ENCODE results near the gene LDAH.

LDAH gene

DNA sequence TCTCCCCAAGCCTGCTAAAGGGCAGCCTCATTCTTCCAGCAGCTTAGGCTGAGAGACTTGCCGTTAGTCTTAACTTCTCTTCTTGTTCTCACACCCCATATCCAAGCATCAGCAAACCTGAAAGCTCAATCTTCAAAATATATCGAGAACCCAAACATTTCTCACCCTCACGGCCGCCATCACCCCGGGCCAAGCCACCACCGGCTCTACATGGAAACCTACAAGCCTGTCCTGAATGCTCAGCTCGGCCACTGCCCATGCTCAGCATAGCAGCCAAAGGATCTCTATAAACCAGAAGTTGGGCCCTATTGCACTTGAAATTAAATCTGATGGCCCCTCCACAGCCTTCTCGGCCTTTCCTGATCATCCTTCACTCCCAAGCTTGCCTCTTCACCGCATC lies 174.1 kb downstream of the LDAH start:
- Histone ChIP-seq H3K4me1 (peaks cover 19% of the 10 kb centered on the region), H3K79me2 (peaks cover 10% of the 10 kb centered on the region), H3K36me3 (ENCODE audit: control insufficient read depth, insufficient read depth, low read length) (no peaks in the 10 kb centered on the region), H3K27ac (no peak overlapping the region), H2AFZ (no peak overlapping the region), H3K4me2 (ENCODE audit: low read length) (no peak overlapping the region), H3K9ac (no peak overlapping the region), H3K4me3 (ENCODE audit: low read depth, low read length) (no peak overlapping the region), H3K9me3 (ENCODE audit: control insufficient read depth, low read length) (no peaks in the 10 kb centered on the region), H3K27me3 (ENCODE audit: control insufficient read depth, insufficient read depth, low read length) (no peaks in the 10 kb centered on the region)
- no peak for TF ChIP-seq CTCF (IDR thresholded peaks at IDR 0.05)

- TF ChIP-seq CTCF (IDR thresholded peaks at IDR 0.05), result no peak
Observed at GRCh38 chr2:20648206-20648605, 174.7 kb downstream of the LDAH start.

GRCh38 chr2:20647738-20648137 lies 175.2 kb downstream of the LDAH start:
- no peak overlapping the region for H3K4me3 ChIP-seq (ENCODE audit: low read depth, low read length)
- no peaks in the 10 kb centered on the region for H3K27me3 ChIP-seq (ENCODE audit: control insufficient read depth, insufficient read depth, low read length)
- no peaks in the 10 kb centered on the region for H3K9me3 ChIP-seq (ENCODE audit: control insufficient read depth, low read length)
- H3K4me1 ChIP-seq, result peaks cover 19% of the 10 kb centered on the region
- H3K79me2 ChIP-seq, result peaks cover 10% of the 10 kb centered on the region
- H3K9ac ChIP-seq, result no peak overlapping the region
- no peak overlapping the region for H2AFZ ChIP-seq
- no peak overlapping the region for H3K27ac ChIP-seq
- TF ChIP-seq CTCF (IDR thresholded peaks at IDR 0.05), result no peak
- H3K4me2 ChIP-seq (ENCODE audit: low read length), result no peak overlapping the region
- H3K36me3 ChIP-seq (ENCODE audit: control insufficient read depth, insufficient read depth, low read length), result no peaks in the 10 kb centered on the region

More at GRCh38 chr2:20648206-20648605, 174.7 kb downstream of the LDAH start:
- Histone ChIP-seq H3K4me3 (ENCODE audit: low read depth, low read length) (no peak overlapping the region), H3K4me1 (peaks cover 19% of the 10 kb centered on the region), H2AFZ (no peak overlapping the region), H3K9ac (no peak overlapping the region), H3K27me3 (ENCODE audit: control insufficient read depth, insufficient read depth, low read length) (no peaks in the 10 kb centered on the region), H3K79me2 (peaks cover 10% of the 10 kb centered on the region), H3K4me2 (ENCODE audit: low read length) (no peak overlapping the region), H3K9me3 (ENCODE audit: control insufficient read depth, low read length) (no peaks in the 10 kb centered on the region), H3K36me3 (ENCODE audit: control insufficient read depth, insufficient read depth, low read length) (no peaks in the 10 kb centered on the region), H3K27ac (no peak overlapping the region)

- H3K9ac ChIP-seq, result no peak overlapping the region
- peaks cover 19% of the 10 kb centered on the region for H3K4me1 ChIP-seq
- no peak overlapping the region for H3K4me3 ChIP-seq (ENCODE audit: low read depth, low read length)
- H3K4me2 ChIP-seq (ENCODE audit: low read length), result no peak overlapping the region
- no peak for TF ChIP-seq CTCF (IDR thresholded peaks at IDR 0.05)
- no peaks in the 10 kb centered on the region for H3K27me3 ChIP-seq (ENCODE audit: control insufficient read depth, insufficient read depth, low read length)
- H2AFZ ChIP-seq, result no peak overlapping the region
- no peak overlapping the region for H3K27ac ChIP-seq
- no peaks in the 10 kb centered on the region for H3K9me3 ChIP-seq (ENCODE audit: control insufficient read depth, low read length)
- peaks cover 10% of the 10 kb centered on the region for H3K79me2 ChIP-seq
- no peaks in the 10 kb centered on the region for H3K36me3 ChIP-seq (ENCODE audit: control insufficient read depth, insufficient read depth, low read length)
Observed at GRCh38 chr2:20647211-20647610, 175.7 kb downstream of the LDAH start.

DNA sequence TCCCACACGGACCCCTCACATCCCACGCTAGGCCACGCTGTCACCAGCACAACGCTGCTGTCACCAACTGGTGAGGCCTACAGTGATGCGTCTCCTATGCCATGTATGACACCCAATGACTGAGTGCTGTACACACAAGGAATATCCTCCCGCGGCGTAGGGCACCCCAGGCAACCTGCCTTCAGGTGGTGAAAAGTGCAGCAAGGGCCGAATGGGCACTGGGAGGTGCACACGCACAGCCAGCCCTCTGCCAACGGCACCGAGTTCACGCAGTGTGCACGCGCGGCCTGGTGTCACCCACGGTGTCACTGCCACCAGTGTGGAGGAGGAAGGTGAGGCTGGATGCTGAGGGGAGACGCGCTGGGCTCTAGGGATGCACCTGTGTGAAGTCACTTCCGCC lies 176.5 kb downstream of the LDAH start:
- no peaks in the 10 kb centered on the region for H3K9me3 ChIP-seq (ENCODE audit: control insufficient read depth, low read length)
- no peak overlapping the region for H2AFZ ChIP-seq
- no peak for TF ChIP-seq CTCF (IDR thresholded peaks at IDR 0.05)
- H3K9ac ChIP-seq, result no peak overlapping the region
- no peak overlapping the region for H3K4me3 ChIP-seq (ENCODE audit: low read depth, low read length)
- no peaks in the 10 kb centered on the region for H3K27me3 ChIP-seq (ENCODE audit: control insufficient read depth, insufficient read depth, low read length)
- no peak overlapping the region for H3K4me2 ChIP-seq (ENCODE audit: low read length)
- H3K4me1 ChIP-seq, result peaks cover 14% of the 10 kb centered on the region
- no peak overlapping the region for H3K27ac ChIP-seq
- no peaks in the 10 kb centered on the region for H3K36me3 ChIP-seq (ENCODE audit: control insufficient read depth, insufficient read depth, low read length)
- H3K79me2 ChIP-seq, result peaks cover 10% of the 10 kb centered on the region

All from parathyroid adenoma (tissue), 2 donors.